Transverse colon (tissue), 4 donors: ENCODE data around the gene IBTK. TPM values are rescaled to one million over a fixed set of nuclear protein-coding genes. Genes with fewer than 3 reads are reported as not detected.
"Not testable (repeated sequence)": the region's sequence is repeated elsewhere in the genome, so short reads cannot be mapped to it uniquely, and the experiment has no call there.

Experiments
- DNase-seq: peaks from one replicate; pipeline ENCODE4 v3.0.0-alpha.2; 2019
- H3K27ac ChIP-seq, 4 donors: fragments of 200-600 bp; sonication (generic); 2 replicates each; pipeline ENCODE4 v1.5.1; 2016 to 2018; ENCODE audit warnings: inconsistent platforms in 4 of 4
- H3K27me3 ChIP-seq: fragments of 200-600 bp; sonication (generic); 2 replicates; pipeline ENCODE4 v1.5.1; 2017; ENCODE audit warnings: inconsistent platforms
- H3K36me3 ChIP-seq, 4 donors: fragments of 200-600 bp; sonication (generic); 2 replicates each; pipeline ENCODE4 v1.5.1; 2017 to 2019; ENCODE audit warnings: inconsistent platforms in 4 of 4
- H3K4me1 ChIP-seq, 4 donors: fragments of 200-600 bp; sonication (generic); 2 replicates each; pipeline ENCODE4 v1.5.1; 2017 to 2020; ENCODE audit warnings: inconsistent platforms in 4 of 4
- H3K4me3 ChIP-seq, 4 donors: fragments of 200-600 bp; sonication (generic); 1 replicate in 1 of 4; 2 replicates in 3 of 4; pipeline versions ENCODE4 v1.5.1 to v1.6.1; 2017 to 2019; ENCODE audit warnings: inconsistent platforms in 4 of 4
- H3K9me3 ChIP-seq, 2 donors: fragments of 200-600 bp; sonication (generic); 2 replicates each; pipeline ENCODE4 v1.5.1; 2017 to 2019; ENCODE audit warnings: inconsistent platforms in 2 of 2
- EP300 ChIP-seq: sonication (generic); formaldehyde crosslinking; IDR thresholded peaks from one replicate; pipeline ENCODE4 v1.6.1; 2017; ENCODE audit warnings: antibody characterized with exemption, low read depth
- POLR2A ChIP-seq: fragments of 450-650 bp; IDR thresholded peaks from one replicate; pipeline ENCODE4 v1.6.1; 2016; ENCODE audit warnings: antibody characterized with exemption, mild to moderate bottlenecking, moderate library complexity
- POLR2AphosphoS5 ChIP-seq, 3 donors: sonication (generic); formaldehyde crosslinking; IDR thresholded peaks; one replicate each; pipeline ENCODE4 v1.6.1; 2016; ENCODE audit warnings: antibody characterized with exemption in 3 of 3
- WGBS, 2 donors: methylation state at CpG; one replicate each; pipeline ENCODE4 v1.1.5; 2018; ENCODE audit warnings: low coverage in 1 of 2; 5-methylcytosine and 5-hydroxymethylcytosine counted together
- in situ Hi-C, 4 donors: fragments of 200-750 bp; cut with MboI; loops; one replicate each; pipeline versions ENCODE4 v1.15.0 to v1.15.1; 2017; ENCODE audit warnings: low sequenced_read_pairs in 3 of 4, low pct_ligation_motif_present in 1 of 4, low pct_unique_long_range_greater_than_20kb in 1 of 4
- intact Hi-C: fragments of 100-400 bp; cut with DNase I; formaldehyde crosslinking; loops from one replicate; pipeline ENCODE4 v1.15.1; 2023; ENCODE audit warnings: low total_unique reads
- total RNA-seq, 4 donors: library from RNA; depleted of rRNA; stranded (reverse); fragments of >200 nt; gene quantifications; one replicate each; pipeline ENCODE4 v1.1.0, GENCODE V29; 2016
- TF ChIP-seq, protein P1 (sequence below), 5 experiments: fragments of 200-600 bp in 3 of 5; fragments of 450-650 bp in 2 of 5; sonication (generic) in 3 of 5; IDR thresholded peaks; 1 replicate in 2 of 5; 2 replicates in 3 of 5; pipeline ENCODE4 v1.5.1; 2016 to 2017; ENCODE audit warnings: antibody characterized with exemption in 5 of 5, inconsistent platforms in 3 of 5, mild to moderate bottlenecking in 2 of 5, moderate library complexity in 1 of 5

The IBTK gene
- total RNA-seq, 4 donors from 2014 or later, result 23.6 to 40.5 (median 34.4) TPM

DNA sequence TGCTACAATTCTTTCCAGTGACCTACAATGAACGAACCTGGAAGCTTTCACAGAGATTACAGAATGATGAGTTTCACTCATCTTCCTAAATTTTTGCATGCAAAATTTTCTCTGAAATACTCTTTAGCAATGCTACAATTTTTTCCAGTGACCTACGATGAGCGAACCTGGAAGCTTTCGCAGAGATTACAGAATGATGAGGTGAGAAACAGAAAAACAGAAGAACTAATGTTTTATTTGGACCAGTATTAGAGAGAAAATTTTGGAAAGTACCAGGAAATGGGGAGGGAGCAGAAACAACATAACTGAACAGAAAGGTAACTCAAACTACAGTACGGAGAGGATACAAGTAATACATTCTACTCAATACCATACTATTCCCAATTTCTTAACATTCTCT, 75.0 kb downstream of the IBTK start:
- no peak overlapping the region for H3K27ac ChIP-seq
- in situ Hi-C loops (no loop called here), intact Hi-C loops (no loop called here)
- peaks cover 0 to 63% (median 20%) of the 10 kb centered on the region in 4 donors for H3K36me3 ChIP-seq
- TF ChIP-seq EP300 (no peak), POLR2AphosphoS5 (IDR thresholded peaks at IDR 0.05) (no peak), POLR2A (no peak)
- TF ChIP-seq, protein P1, sequence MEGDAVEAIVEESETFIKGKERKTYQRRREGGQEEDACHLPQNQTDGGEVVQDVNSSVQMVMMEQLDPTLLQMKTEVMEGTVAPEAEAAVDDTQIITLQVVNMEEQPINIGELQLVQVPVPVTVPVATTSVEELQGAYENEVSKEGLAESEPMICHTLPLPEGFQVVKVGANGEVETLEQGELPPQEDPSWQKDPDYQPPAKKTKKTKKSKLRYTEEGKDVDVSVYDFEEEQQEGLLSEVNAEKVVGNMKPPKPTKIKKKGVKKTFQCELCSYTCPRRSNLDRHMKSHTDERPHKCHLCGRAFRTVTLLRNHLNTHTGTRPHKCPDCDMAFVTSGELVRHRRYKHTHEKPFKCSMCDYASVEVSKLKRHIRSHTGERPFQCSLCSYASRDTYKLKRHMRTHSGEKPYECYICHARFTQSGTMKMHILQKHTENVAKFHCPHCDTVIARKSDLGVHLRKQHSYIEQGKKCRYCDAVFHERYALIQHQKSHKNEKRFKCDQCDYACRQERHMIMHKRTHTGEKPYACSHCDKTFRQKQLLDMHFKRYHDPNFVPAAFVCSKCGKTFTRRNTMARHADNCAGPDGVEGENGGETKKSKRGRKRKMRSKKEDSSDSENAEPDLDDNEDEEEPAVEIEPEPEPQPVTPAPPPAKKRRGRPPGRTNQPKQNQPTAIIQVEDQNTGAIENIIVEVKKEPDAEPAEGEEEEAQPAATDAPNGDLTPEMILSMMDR (IDR thresholded peaks at IDR 0.05), result no peak
- DNase-seq, result no peak
- H3K9me3 ChIP-seq, result no peaks in the 10 kb centered on the region
- no peak overlapping the region for H3K4me3 ChIP-seq
- WGBS, 2 donors, result 91 to 93% methylated on average over 5 of the region's 5 CpGs
- no peaks in the 10 kb centered on the region for H3K27me3 ChIP-seq
- no peaks in the 10 kb centered on the region for H3K4me1 ChIP-seq

DNA sequence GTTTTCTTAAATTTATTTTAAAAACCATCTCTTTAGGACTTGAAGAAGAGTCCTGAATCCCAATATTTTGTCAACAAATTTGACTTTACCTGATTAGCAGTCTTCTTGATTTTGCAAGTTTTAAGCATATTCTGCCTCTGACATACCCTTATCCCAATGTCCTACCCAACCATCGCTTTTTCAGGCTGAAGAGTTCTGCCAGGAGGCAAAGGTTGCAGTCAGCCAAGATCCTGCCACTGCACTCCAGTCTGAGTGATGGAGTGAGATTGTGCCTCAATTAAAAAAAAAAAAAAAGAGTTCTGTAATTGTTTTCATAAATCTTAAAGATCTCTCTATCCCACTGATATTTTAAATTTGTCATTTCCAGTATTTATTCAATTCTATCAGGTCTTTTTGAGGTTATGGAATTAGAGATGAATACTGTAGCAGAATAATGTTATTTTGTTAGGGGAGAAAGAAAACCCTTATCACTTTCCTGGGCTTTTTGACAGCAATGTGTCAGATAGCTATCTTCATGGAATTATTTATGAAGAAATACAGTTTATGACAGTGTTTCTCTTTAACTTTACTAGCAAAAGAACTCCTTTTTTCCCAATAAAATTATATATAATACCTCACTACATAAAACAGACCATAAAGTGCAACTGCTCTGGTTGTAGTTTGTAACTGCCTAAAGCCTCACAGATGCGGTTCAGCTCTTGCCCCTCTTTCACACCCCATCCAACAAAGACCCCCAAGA, 78.2 kb downstream of the IBTK start:
- no peaks in the 10 kb centered on the region for H3K9me3 ChIP-seq
- H3K36me3 ChIP-seq, result peaks cover 0 to 49% (median 18%) of the 10 kb centered on the region in 4 donors
- intact Hi-C loops (no loop called here), in situ Hi-C loops (no loop called here)
- no peak for DNase-seq
- 96% methylated on average over 2 of the region's 2 CpGs; no CpG with 5 or more reads in 1 of the 2 donors for WGBS, 2 donors
- H3K4me1 ChIP-seq, result no peaks in the 10 kb centered on the region
- TF ChIP-seq POLR2AphosphoS5 (IDR thresholded peaks at IDR 0.05) (no peak), EP300 (no peak), POLR2A (no peak)
- TF ChIP-seq, protein P1 (IDR thresholded peaks at IDR 0.05), result no peak
- H3K27me3 ChIP-seq, result no peaks in the 10 kb centered on the region
- H3K4me3 ChIP-seq, result no peak overlapping the region
- H3K27ac ChIP-seq, result no peak overlapping the region

DNA sequence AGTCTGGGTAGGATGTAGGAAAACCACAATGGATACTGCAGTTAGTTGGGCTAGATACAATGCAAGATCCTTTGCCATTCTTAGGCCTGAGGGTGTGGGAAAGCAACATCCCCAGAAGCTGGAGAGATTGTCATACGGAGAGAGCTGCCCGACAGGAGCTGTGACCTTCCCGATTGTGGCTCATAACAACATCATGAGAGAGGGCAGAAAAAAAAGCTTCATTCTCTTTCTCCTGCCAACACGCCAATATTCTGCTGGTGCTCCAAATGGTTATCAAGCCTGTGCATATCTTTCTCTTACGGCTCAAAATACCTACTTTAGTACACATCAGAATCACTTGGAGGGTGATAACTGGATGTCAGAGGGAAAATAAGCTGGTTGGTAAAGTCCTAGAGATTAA, 81.1 kb downstream of the IBTK start:
- in situ Hi-C loops, result no loop called here
- no peaks in the 10 kb centered on the region for H3K27me3 ChIP-seq
- 94 to 100% methylated on average over 1 to 5 of the region's 5 CpGs for WGBS, 2 donors
- H3K36me3 ChIP-seq, result peaks cover 0 to 31% (median 5%) of the 10 kb centered on the region in 4 donors
- no peak overlapping the region for H3K4me3 ChIP-seq
- TF ChIP-seq, protein P1 (IDR thresholded peaks at IDR 0.05), result no peak
- TF ChIP-seq EP300 (no peak), POLR2AphosphoS5 (IDR thresholded peaks at IDR 0.05) (no peak), POLR2A (no peak)
- intact Hi-C loops, result no loop called here
- no peaks in the 10 kb centered on the region for H3K9me3 ChIP-seq
- no peak for DNase-seq
- no peaks in the 10 kb centered on the region for H3K4me1 ChIP-seq
- no peak overlapping the region for H3K27ac ChIP-seq

DNA sequence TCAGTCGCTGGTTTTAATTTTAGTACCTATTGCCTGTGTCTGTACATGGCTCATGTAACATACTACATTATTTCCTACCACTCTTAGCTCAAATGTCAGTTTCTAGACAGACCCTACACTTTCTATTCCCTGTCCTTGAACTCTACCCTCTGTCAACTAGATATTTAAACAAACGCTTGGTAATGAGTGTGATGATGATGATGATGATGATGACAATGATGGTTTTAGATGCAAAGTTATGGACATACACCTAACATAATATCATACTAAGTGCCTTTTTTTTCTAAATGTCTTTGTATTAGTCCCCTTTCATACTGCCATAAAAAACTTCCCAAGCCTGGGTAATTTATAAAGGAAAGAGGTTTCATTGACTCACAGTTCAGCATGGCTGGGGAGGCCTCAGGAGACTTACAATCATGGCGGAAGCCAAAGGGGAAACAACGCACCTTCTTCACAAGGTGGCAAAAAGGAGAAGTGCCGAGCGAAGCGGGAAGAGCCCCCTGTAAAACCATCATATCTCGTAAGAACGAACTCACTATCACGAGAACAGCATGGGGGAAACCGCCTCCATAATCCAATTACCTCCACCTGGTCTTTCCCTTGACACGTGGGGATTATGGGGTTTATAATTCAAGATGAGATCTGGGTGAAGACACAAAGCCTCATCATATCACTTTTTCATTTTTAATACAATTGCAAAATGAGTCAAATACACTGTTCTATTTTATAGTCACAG, 87.1 kb downstream of the IBTK start:
- in situ Hi-C loops (no loop called here), intact Hi-C loops (no loop called here)
- Histone ChIP-seq H3K36me3 (no peaks in the 10 kb centered on the region), H3K9me3 (no peaks in the 10 kb centered on the region), H3K4me3 (no peak overlapping the region), H3K27ac (no peak overlapping the region), H3K27me3 (no peaks in the 10 kb centered on the region), H3K4me1 (no peaks in the 10 kb centered on the region)
- TF ChIP-seq POLR2AphosphoS5 (IDR thresholded peaks at IDR 0.05), result no peak
- no peak for TF ChIP-seq EP300
- TF ChIP-seq, protein P1 (IDR thresholded peaks at IDR 0.05), result no peak
- TF ChIP-seq POLR2A, result no peak
- WGBS, 2 donors, result 96% methylated on average over 11 to 12 of the region's 12 CpGs
- DNase-seq, result no peak

DNA sequence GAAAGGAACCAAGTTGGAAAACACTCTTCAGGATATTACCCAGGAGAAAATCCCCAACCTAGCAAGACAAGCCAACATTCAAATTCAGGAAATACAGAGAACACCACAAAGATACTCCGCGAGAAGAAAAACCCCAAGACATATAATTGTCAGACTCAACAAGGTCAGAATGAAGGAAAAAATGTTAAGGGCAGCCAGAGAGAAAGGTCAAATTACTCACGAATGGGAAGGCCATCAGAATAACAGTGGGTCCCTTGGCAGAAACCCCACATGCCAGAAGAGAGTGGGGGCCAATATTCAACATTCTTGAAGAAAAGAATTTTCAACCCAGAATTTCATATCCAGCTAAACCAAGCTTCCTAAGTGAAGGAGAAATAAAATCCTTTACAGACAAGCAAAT, 94.8 kb downstream of the IBTK start:
- H3K27me3 ChIP-seq, H3K27ac ChIP-seq, intact Hi-C loops, H3K36me3 ChIP-seq, H3K4me1 ChIP-seq, DNase-seq, H3K4me3 ChIP-seq, H3K9me3 ChIP-seq, in situ Hi-C loops: not testable (repeated sequence)
- 76 to 96% methylated on average over 3 of the region's 3 CpGs for WGBS, 2 donors

DNA sequence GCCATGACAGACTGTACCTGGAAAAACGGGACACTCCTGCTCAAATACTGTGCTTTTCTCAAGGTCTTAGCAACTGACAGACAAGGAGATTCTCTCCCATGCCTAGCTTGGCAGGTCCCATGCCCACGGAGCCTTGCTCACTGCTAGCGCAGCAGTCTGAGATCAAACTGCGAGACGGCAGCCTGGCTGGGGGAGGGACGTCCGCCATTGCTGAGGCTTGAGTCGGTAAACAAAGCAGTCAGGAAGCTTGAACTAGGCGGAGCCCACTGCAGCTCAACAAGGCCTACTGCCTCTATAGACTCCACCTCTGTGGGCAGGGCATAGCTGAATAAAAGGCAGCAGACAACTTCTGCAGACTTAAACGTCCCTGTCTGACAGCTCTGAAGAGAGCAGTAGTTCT, 96.4 kb downstream of the IBTK start:
- H3K4me3 ChIP-seq, DNase-seq, intact Hi-C loops, H3K36me3 ChIP-seq, H3K4me1 ChIP-seq, H3K27ac ChIP-seq, H3K27me3 ChIP-seq, H3K9me3 ChIP-seq, in situ Hi-C loops: not testable (repeated sequence)
- WGBS, 2 donors, result 97% methylated on average over 10 of the region's 10 CpGs; no CpG with 5 or more reads in 1 of the 2 donors
